Measurements from ENCODE around the gene L3MBTL4. TPM values are rescaled to one million over a fixed set of nuclear protein-coding genes. Genes with fewer than 3 reads are reported as not detected.

Gene L3MBTL4
- total RNA-seq, 3 donors from 2014 or later: 4.9 to 13.9 (median 5.4) TPM

DNA sequence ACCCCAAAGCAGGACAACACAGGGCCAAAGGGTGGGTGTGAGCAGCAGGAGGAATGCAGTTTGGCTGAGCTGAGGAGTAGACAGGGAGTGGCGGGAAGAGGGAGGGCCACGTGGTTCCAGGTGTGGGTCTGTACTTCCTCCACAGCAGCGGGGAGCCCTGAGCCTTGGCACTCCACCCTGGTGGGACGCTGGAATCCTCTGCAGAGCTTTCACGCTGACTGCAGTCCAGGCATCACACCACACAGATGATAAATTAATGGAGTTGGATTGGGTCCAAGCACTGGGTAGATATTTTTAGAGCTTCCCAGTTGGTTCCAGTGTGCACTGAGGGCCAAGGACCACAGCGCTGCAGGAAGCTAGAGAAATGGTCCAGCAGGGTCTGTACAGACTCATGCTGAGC is 452.3 kb downstream of the L3MBTL4 start:
- Histone ChIP-seq H3K4me1 (ENCODE audit: low read depth) (peaks cover 2% of the 10 kb centered on the region), H3K4me3 (no peak overlapping the region), H3K9me3 (no peaks in the 10 kb centered on the region), H3K36me3 (ENCODE audit: low read depth) (no peaks in the 10 kb centered on the region)
- DNase-seq (peak in 1 of 3 donors; percentile 18), ATAC-seq (no peak)
- intact Hi-C loops (cut with DNase I, micrococcal nuclease): no loop called here
- TF ChIP-seq, protein P1, sequence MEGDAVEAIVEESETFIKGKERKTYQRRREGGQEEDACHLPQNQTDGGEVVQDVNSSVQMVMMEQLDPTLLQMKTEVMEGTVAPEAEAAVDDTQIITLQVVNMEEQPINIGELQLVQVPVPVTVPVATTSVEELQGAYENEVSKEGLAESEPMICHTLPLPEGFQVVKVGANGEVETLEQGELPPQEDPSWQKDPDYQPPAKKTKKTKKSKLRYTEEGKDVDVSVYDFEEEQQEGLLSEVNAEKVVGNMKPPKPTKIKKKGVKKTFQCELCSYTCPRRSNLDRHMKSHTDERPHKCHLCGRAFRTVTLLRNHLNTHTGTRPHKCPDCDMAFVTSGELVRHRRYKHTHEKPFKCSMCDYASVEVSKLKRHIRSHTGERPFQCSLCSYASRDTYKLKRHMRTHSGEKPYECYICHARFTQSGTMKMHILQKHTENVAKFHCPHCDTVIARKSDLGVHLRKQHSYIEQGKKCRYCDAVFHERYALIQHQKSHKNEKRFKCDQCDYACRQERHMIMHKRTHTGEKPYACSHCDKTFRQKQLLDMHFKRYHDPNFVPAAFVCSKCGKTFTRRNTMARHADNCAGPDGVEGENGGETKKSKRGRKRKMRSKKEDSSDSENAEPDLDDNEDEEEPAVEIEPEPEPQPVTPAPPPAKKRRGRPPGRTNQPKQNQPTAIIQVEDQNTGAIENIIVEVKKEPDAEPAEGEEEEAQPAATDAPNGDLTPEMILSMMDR (IDR thresholded peaks at IDR 0.05): no peak

DNA sequence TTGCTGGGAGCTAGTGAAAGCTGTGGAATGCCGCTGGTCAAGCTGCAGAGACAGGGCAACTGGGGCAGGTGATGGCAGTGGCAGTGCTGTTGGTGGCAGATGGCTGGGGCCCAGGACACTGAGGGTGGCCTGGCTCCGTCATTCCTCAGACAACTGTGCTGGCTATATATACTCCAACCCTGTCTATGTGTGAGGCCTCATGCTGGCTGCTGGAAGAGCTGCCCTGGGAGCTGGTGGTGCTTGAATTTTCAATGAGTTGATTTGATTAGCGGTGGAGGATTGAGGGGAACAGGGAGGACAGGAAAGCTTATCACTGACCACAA is 452.9 kb downstream of the L3MBTL4 start:
- Histone ChIP-seq H3K4me1 (ENCODE audit: low read depth) (peaks cover 2% of the 10 kb centered on the region), H3K4me3 (no peak overlapping the region), H3K9me3 (no peaks in the 10 kb centered on the region), H3K36me3 (ENCODE audit: low read depth) (no peaks in the 10 kb centered on the region)
- no peak for DNase-seq
- TF ChIP-seq, protein P1 (IDR thresholded peaks at IDR 0.05): no peak
- intact Hi-C loops (cut with DNase I, micrococcal nuclease): no loop called here
- ATAC-seq: no peak

DNA sequence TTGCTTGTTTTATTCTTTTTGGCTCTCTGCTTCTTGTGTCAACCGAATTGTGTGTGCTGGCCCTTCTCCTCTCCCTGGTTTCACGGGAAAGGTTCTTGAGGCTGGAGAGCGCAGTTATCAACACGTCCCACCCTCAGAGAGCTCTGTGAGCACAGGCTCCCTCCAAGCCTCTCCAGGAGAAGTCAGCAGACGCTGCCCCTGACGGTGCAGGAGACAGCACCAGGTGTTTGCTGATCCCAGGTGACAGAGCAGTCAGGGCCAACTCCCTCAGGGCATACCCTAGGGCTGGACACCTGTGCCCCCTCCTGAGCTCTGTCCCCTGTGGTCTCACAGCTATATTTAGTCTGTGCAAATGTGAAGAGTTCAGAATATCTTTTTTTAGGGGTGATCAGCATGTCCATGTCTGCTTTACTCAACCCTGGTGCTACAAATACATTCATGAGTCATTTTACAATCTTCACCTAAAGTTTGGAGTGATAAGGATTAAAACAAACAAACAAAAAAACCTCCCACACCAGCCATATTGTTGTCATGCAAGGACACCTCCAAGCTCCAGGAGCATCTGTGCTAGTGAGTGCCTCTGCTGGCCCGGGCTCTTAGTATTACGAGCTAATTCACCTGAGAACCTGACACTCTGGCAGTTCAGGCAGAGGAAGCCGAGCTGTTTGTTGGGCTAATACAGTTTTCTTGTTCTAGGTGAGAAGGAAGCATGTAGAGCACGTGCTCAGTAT is 453.4 kb downstream of the L3MBTL4 start:
- ATAC-seq (no peak), DNase-seq (no peak)
- Histone ChIP-seq H3K4me1 (ENCODE audit: low read depth) (peaks cover 2% of the 10 kb centered on the region), H3K4me3 (no peak overlapping the region), H3K9me3 (no peaks in the 10 kb centered on the region), H3K36me3 (ENCODE audit: low read depth) (no peaks in the 10 kb centered on the region)
- TF ChIP-seq, protein P1 (IDR thresholded peaks at IDR 0.05): no peak
- intact Hi-C loops (cut with DNase I, micrococcal nuclease): no loop called here

DNA sequence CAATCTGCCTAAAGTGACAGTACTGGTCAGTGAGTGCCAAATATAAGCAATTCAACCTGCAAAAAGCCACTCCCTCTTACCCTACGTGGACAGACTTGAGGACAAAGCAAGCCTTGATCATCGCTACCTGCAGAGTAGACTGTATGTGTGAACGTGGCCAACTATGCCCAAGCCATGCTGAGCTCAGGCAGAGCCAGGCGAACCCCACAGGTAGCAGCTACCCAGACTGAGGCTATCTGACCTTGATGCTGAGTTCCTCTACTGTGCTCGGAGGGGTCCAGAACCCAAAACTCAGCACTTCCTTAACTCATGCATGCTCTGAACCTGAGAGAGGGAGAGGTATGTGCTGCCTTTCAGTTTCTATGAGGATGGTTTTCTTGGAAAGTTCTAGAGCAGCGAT is 455.9 kb downstream of the L3MBTL4 start:
- ATAC-seq: no peak
- intact Hi-C loops (cut with DNase I, micrococcal nuclease): no loop called here
- no peak overlapping the region for H3K4me3 ChIP-seq
- H3K36me3 ChIP-seq (ENCODE audit: low read depth): no peaks in the 10 kb centered on the region
- TF ChIP-seq, protein P1 (IDR thresholded peaks at IDR 0.05): no peak
- DNase-seq: no peak
- no peaks in the 10 kb centered on the region for H3K4me1 ChIP-seq (ENCODE audit: low read depth)
- H3K9me3 ChIP-seq: no peaks in the 10 kb centered on the region

DNA sequence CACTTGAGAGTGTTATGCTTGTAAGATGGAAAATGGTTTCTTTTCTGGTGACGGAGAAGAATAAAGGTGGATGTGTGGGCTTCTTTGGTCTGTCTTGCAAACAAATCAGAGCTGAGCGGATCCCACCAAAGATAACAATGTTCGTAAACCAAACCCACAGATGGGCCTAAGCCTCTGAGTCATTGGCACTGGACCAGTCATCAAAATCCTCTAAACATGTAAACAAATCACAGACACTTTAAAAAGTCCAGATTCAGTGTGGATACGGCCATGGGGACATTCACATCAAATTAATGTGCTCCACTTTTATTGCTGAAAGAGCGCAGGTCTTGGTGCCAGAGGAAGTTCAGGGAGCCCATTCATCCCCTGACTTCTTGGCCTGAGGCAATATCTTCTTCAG is 458.9 kb downstream of the L3MBTL4 start:
- ATAC-seq (no peak), DNase-seq (no peak)
- TF ChIP-seq, protein P1 (IDR thresholded peaks at IDR 0.05): no peak
- Histone ChIP-seq H3K36me3 (ENCODE audit: low read depth) (no peaks in the 10 kb centered on the region), H3K4me1 (ENCODE audit: low read depth) (no peaks in the 10 kb centered on the region), H3K9me3 (no peaks in the 10 kb centered on the region), H3K4me3 (no peak overlapping the region)
- intact Hi-C loops (cut with DNase I, micrococcal nuclease): no loop called here

All from mucosa of descending colon (tissue), 3 donors.